SK-N-SH treated with all-trans-retinoic acid at 6 μM for 48 hours (cell line): ENCODE measurements around the gene ULBP1.
"Not testable (repeated sequence)": the region's sequence is repeated elsewhere in the genome, so short reads cannot be mapped to it uniquely, and the experiment has no call there.

Source experiments
- CSDC2 ChIP-seq: fragments of 250-450 bp; sonication (Bioruptor Pico); IDR thresholded peaks from 2 replicates; pipeline ENCODE4 v1.5.0; 2020; ENCODE audit warnings: mild to moderate bottlenecking, moderate library complexity
- OSR1 ChIP-seq: fragments of 250-450 bp; sonication (Bioruptor Pico); IDR thresholded peaks from 2 replicates; pipeline ENCODE4 v1.8.0; 2022; ENCODE audit warnings: moderate library complexity, mild to moderate bottlenecking, inconsistent platforms
- PATZ1 ChIP-seq: fragments of 250-450 bp; sonication (Bioruptor Pico); IDR thresholded peaks from 2 replicates; pipeline ENCODE4 v1.8.0; 2020; ENCODE audit warnings: mild to moderate bottlenecking, moderate library complexity, borderline replicate concordance
- POU6F1 ChIP-seq: fragments of 250-450 bp; sonication (Bioruptor Pico); IDR thresholded peaks from 2 replicates; pipeline ENCODE4 v1.8.0; 2021; ENCODE audit warnings: low read depth, mild to moderate bottlenecking, moderate library complexity, borderline replicate concordance
- SNAI2 ChIP-seq: fragments of 250-450 bp; sonication (Bioruptor Pico); IDR thresholded peaks from 2 replicates; pipeline ENCODE4 v1.5.0; 2020; ENCODE audit warnings: mild to moderate bottlenecking, moderate library complexity
- TCF4 ChIP-seq: fragments of 250-450 bp; sonication (Bioruptor Pico); IDR thresholded peaks from 2 replicates; pipeline ENCODE4 v1.8.0; 2021; ENCODE audit warnings: mild to moderate bottlenecking, moderate library complexity, borderline replicate concordance
- TOX ChIP-seq: fragments of 250-450 bp; sonication (Bioruptor Pico); IDR thresholded peaks from 2 replicates; pipeline ENCODE4 v1.8.0; 2021; ENCODE audit warnings: mild to moderate bottlenecking, moderate library complexity, borderline replicate concordance
- TSHZ2 ChIP-seq: fragments of 250-450 bp; sonication (Bioruptor Pico); IDR thresholded peaks from 2 replicates; pipeline ENCODE4 v1.5.0; 2020; ENCODE audit warnings: mild to moderate bottlenecking, moderate library complexity
- ZFP3 ChIP-seq: fragments of 250-450 bp; sonication (Bioruptor Pico); IDR thresholded peaks from 2 replicates; pipeline ENCODE4 v1.5.0; 2020; ENCODE audit warnings: mild to moderate bottlenecking, moderate library complexity
- ZFP30 ChIP-seq: fragments of 450-650 bp; formaldehyde crosslinking; IDR thresholded peaks from 2 replicates; pipeline ENCODE4 v1.5.0; 2022; ENCODE audit warnings: mild to moderate bottlenecking, moderate library complexity

GRCh38 chr6:149953390-149953789, 10.4 kb upstream of the ULBP1 start:
- not testable (repeated sequence) for TF ChIP-seq TOX, TSHZ2, ZFP30, PATZ1, ZFP3, SNAI2, POU6F1, TCF4, CSDC2, OSR1 (CRISPR knock-in tag)
